H4 (cell line): Measurements from ENCODE around the gene MAML2. TPM values are rescaled to one million over a fixed set of nuclear protein-coding genes. Genes with fewer than 3 reads are reported as not detected.

Source experiments
- DNase-seq: peaks from one replicate; pipeline ENCODE4 v3.0.0-alpha.2; 2015; ENCODE audit warnings: low spot score
- total RNA-seq: library from RNA; depleted of rRNA; stranded (reverse); fragments of >200 nt; shearing (Covaris generic); gene quantifications from 2 replicates; pipeline ENCODE4 v1.2.3, GENCODE V29; 2014

The MAML2 gene
- total RNA-seq, 1 experiment from 2014 or later, result 4.3 TPM

DNA sequence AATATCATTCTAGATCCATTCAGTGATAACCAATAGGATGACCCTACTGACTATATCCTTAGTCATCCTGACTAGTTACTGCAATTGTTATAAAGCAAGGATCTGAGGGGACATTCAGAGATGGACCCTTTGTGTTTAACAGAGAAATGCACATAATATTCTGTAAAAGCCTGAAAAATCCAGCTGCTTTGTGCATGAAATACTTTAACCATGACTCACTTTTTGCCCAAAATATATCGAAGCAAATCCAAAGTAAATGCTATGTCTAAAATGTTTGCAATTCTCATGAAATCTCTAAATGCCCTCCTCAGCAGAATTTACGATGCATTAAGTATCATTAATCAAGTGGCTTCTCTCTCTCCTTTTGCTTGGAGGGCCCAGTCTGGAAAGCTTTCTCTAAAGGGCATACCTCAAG, 240.3 kb downstream of the MAML2 start:
- DNase-seq, result no peak

- DNase-seq, result no peak
Measured at GRCh38 chr11:96101146-96101545, 241.8 kb downstream of the MAML2 start.

DNA sequence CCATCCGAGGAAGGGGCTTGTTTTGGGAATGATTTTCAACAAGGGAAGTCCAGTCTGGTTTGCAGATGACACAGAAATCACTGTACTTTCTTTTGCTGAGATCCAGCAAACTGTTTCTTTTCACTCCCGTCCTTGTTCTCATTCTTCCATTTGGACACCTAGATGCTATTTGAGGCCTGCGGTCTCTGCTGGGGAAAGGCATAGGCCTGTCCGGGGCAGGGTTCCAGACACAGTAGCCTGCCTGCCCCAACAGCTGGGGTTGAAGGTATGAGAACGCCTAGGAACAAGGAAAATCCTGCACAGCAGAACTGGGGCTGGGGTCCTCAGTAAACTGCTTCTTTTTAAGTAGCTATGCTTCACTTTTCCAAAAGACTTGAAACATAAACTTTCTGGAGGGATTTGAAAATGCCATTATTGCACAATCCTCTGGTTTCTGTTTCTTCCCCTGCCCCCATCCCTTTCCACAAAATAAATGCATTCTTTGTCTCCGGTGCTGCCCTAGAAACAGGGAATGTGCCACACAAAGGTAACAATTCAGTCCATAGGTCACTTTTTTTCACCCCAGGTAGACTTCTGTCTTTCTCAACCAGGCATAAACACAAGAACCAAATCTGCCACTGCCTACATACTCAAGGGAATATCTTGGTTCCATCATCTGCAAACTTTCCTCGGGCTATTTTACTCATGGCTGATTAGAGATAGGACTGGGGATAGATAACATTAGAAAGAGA, 244.3 kb downstream of the MAML2 start:
- no peak for DNase-seq

DNA sequence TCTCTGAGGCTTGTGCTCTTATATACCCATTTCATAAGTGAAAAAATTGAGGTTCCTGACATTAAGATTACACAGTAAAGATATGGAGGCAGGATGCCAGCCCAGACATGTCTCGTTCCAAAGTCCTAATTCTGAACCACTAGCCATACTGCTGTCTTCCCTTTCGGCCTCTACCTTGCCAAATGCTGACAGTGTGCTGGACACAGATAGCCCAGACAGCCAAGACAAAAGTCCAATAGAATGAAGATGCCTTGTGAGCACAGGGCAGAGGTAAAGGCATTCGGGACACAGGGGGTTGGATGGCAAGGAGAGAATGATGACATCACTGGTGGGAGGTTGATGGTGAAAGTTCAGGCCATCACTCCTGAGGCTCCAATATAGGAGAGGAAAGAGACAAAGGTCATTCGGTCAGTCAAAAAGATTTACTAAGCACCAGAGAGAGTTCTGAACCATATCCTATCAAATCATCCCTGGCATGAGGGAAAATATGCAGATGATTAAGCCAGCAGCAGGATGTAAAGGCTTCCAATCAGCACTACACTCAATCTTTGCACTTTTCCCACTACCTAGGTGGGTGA, 245.1 kb downstream of the MAML2 start:
- DNase-seq, result no peak

- DNase-seq, result no peak
Measured at GRCh38 chr11:96096360-96096759, 246.6 kb downstream of the MAML2 start.

DNA sequence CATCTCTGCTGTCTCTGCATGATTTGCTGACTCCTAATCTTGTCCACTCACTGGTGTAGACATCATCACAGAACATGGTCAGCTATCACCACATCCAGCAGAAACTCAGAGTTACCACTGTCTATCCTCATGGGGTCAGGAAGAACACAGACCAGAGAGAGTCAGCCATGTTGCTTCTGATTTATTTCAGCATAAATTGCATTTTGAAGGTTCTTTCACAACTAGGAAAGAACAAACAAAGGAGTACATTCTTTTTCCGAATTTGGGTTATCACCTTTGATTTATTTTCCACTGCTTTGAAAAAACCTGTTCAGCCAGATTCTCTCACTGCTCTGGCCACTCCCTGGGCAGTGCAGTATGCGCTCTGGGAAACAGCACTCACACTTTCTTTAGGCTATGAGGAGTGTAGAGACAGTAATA, 247.1 kb downstream of the MAML2 start:
- DNase-seq, result no peak

DNA sequence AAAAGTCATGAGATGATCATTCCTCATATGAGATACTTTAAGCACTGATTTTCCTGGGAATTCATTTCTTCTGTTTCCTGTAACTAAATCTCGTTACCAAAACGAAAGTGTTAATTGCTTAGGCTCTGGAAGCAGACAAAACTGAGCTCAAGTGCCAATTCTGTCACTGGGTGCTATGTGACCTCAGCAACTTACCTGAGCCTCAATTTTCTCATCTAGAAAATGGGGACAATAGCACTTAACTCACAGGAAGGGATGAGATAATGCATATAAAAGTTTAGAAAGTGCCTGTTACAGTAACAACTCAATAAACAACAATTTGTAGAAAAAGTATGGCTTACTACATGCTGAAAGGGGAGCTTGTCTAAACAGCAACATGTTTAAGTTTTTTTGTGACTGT, 248.8 kb downstream of the MAML2 start:
- DNase-seq, result no peak

DNA sequence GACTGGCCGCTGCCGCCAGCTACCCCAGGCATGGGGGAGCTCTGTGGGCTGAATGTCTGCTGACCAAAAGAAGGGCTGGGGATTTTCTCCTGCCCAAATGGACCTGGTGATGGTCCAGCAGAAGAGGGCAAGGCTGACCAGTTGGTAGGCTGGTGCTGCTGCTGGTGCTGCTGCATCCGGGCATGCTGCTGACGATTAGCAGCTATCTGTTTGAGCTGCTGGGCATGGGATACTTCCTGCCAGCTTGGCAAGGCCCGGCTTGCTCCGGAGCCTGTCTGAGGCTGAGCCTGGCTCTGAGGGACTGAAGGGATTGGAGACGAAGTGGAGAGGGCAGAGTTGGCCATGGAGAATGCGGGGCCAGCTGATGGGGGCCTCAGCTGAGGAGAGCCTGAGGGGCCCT, 250.5 kb downstream of the MAML2 start:
- no peak for DNase-seq

- DNase-seq, result no peak
Measured at GRCh38 chr11:96091476-96091875, 251.5 kb downstream of the MAML2 start.

DNA sequence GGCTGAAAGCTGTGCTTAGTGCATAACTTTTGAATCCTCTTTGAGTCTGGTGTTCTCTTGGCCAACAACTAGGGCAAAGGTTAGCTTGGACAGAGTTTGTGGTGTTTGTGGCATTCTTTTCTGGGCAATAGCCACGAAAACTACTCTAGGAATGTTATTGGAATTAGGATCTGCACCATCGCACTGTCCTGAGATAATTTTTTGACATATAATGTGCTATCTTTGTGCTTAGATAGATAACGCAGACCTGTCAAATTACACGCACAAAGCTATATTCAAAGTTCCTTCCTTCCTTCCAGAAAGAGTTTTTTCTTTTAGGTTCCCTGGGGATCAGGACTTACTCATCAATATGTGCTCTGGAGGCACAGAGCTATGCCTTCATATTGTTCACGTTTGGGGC, 252.3 kb downstream of the MAML2 start:
- DNase-seq, result no peak

DNA sequence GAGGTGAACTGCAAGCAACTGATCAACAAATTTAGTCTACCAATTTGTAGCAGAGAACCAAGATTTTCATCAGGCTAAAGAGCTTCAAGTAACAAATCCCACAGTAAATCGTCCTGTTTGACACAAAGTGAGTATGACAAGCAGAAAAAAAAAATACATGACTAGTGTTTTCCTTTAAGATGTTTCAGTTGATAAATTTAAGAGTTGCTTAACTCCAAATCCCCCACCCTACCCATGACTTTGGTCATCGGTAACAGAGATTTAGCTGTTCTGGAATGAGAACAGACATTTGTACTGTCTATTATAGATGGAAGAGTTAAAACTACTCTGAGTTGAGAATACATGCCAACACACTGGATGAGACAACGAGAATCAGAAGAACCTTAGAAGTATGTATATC, 254.1 kb downstream of the MAML2 start:
- no peak for DNase-seq

DNA sequence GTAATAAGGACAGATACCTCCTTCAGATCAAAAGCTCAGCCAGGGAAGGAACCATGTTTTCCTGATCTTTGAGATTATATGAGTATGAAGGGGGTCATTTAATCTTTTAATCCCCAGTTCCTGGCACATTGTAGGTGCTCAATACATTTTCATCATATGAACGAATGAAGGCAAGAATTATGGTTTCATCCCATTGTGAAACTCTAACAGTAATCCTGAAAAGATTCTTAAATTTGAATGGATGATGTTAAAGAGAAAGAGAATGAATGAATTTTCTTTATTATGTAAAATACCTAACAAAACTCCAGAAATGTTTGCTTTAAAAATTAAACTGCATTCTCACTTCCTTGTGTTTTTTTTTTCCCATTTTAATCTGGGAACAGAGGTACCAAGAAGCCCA, 256.9 kb downstream of the MAML2 start:
- DNase-seq, result no peak

DNA sequence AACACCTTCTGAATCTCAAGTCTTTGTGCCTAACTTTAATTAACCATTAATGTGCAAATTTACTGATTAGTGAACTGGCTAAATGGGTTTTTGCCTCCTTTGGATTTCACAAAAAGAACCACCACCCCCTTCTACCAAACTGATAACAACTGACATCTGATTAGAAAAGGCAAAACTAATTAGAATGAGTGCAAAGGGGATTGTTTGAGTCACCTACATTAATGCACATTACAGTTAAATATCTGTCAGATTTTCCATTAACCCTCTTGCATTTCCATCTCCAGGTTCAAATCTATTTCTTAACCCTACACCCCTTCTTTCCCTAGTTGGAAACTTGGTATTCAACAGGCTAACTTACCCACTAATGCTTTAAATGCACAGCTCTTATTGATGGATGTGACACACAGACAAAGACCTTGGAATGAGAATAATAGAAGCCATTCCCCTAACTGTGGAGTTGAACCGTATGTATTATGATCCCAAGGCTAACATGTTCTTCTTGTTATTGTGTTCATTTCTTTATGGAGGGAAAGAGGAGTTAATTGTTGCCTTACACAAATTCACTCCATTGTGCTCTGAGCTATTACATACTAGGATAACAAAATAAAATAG, 257.6 kb downstream of the MAML2 start:
- DNase-seq, result no peak

GRCh38 chr11:96084610-96085318, 258.2 kb downstream of the MAML2 start:
- DNase-seq, result no peak

GRCh38 chr11:96082936-96083335, 260.1 kb downstream of the MAML2 start:
- DNase-seq, result no peak

- DNase-seq, result no peak
Measured at GRCh38 chr11:96082002-96082899, 260.7 kb downstream of the MAML2 start.

DNA sequence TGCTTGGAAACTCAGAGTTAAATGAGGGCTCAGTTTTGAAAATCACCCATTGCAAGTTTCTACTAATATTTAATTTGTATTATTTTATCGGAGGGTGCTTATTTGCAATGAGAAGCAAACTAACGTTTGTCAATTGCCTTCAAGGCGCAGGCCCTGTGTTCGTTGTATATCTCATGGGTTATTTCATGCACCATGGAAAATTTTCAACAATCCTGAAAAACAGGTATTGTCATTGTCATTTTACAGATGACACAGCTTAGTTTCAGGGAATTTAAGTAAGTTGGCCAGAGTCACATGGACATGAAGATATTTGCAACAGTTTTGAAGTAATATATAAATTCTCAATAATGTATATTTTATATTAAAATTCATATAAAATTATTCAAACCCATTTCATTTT, 261.4 kb downstream of the MAML2 start:
- no peak for DNase-seq

- DNase-seq, result no peak
Measured at GRCh38 chr11:96079691-96080090, 263.3 kb downstream of the MAML2 start.

DNA sequence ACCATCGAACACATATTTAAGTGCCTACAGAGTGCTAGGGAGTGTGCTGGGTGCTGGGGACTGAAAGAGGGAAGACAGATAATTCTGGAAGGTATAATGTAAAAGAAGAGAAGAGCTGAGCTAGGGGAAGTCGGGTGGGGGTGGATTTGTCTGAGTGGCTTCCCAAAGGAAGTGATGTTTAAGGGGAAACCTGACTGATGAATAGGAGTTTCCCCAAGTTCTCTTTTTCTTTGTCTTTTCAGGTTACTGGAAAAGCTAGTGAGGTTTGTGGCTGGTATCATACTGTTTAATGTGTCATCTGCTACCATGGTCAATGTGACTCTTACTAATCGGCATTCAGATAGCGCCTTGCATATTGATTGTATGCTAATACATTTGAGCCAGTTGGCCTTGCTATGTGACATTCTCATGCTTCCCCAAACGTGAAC, 267.4 kb downstream of the MAML2 start:
- no peak for DNase-seq

GRCh38 chr11:96074551-96075310, 268.3 kb downstream of the MAML2 start:
- no peak for DNase-seq

DNA sequence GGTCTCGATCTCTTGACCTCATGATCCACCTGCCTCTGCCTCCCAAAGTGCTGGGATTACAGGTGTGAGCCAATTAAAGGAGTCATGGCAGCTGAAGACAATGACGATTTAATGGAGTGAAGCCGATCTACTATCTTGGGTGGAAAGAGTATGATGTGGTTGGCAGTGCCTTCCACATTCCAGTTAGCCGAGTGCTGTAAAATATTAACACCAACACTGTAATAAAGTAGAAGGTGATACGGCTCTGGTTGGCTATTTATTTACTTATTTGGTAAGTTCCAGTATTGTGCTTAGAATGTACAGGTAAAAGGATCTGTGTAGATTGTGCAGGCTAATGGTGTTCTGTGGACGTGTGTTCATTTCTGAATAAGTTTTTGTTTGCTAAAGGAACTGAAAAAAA, 269.5 kb downstream of the MAML2 start:
- DNase-seq, result no peak
